Retinal pigment epithelial cell (primary cell): Measurements from ENCODE around the gene GID4.

Experiments used
- DNase-seq: peaks from one replicate; pipeline ENCODE4 v3.0.0-alpha.2; 2010; ENCODE audit warnings: low read depth
- H3K4me3 ChIP-seq: 2 replicates; pipeline ENCODE4 v1.5.1; 2011; ENCODE audit warnings: mild to moderate bottlenecking, low read length, control low read depth, moderate library complexity
- TF ChIP-seq, protein P1 (sequence below): conservative IDR thresholded peaks from 2 replicates; pipeline ENCODE4 v1.5.1; 2011; ENCODE audit warnings: low read depth, low read length, control low read depth, inconsistent platforms

The GID4 gene

GRCh38 chr17:18076936-18077335, 37.7 kb downstream of the GID4 start:
- peak; percentile 16 for DNase-seq
- TF ChIP-seq, protein P1, sequence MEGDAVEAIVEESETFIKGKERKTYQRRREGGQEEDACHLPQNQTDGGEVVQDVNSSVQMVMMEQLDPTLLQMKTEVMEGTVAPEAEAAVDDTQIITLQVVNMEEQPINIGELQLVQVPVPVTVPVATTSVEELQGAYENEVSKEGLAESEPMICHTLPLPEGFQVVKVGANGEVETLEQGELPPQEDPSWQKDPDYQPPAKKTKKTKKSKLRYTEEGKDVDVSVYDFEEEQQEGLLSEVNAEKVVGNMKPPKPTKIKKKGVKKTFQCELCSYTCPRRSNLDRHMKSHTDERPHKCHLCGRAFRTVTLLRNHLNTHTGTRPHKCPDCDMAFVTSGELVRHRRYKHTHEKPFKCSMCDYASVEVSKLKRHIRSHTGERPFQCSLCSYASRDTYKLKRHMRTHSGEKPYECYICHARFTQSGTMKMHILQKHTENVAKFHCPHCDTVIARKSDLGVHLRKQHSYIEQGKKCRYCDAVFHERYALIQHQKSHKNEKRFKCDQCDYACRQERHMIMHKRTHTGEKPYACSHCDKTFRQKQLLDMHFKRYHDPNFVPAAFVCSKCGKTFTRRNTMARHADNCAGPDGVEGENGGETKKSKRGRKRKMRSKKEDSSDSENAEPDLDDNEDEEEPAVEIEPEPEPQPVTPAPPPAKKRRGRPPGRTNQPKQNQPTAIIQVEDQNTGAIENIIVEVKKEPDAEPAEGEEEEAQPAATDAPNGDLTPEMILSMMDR: no peak
- H3K4me3 ChIP-seq: no peak overlapping the region

- TF ChIP-seq, protein P1: no peak
- no peak for DNase-seq
- no peak overlapping the region for H3K4me3 ChIP-seq
Measured at GRCh38 chr17:18079543-18079942, 40.3 kb downstream of the GID4 start.

DNA sequence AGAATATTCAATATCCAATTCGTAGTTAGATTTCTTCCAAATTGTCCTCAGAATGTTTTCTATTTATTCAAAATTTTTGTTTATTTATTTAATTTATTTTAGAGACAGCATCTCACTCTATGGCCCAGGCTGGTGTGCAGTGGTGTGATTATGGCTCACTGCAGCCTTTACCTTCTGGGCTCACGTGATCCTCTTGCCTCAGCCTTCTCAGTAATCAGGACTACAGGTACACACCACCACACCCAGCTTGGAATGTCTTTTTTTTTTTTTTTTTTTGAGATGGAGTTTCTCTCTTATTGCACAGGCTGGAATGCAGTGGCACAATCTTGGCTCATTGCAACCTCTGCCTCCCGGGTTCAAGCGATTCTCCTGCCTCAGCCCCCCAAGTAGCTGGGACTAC, 45.0 kb downstream of the GID4 start:
- H3K4me3 ChIP-seq: no peak overlapping the region
- TF ChIP-seq, protein P1: no peak
- DNase-seq: no peak

GRCh38 chr17:18087610-18088491, 48.6 kb downstream of the GID4 start, which contains the start of gene DRG2:
Gene DRG2, plus strand, starts transcription at chr17:18087948. Its CDS starts 76 bp downstream, at chr17:18088024.
- TF ChIP-seq, protein P1: peak; percentile 4
- H3K4me3 ChIP-seq: peak within 1 kb of the TSS; percentile 94
- peak; percentile 55 for DNase-seq

GRCh38 chr17:18089613-18090012, 50.4 kb downstream of the GID4 start:
- H3K4me3 ChIP-seq: no peak overlapping the region
- DNase-seq: no peak
- TF ChIP-seq, protein P1: no peak

DNA sequence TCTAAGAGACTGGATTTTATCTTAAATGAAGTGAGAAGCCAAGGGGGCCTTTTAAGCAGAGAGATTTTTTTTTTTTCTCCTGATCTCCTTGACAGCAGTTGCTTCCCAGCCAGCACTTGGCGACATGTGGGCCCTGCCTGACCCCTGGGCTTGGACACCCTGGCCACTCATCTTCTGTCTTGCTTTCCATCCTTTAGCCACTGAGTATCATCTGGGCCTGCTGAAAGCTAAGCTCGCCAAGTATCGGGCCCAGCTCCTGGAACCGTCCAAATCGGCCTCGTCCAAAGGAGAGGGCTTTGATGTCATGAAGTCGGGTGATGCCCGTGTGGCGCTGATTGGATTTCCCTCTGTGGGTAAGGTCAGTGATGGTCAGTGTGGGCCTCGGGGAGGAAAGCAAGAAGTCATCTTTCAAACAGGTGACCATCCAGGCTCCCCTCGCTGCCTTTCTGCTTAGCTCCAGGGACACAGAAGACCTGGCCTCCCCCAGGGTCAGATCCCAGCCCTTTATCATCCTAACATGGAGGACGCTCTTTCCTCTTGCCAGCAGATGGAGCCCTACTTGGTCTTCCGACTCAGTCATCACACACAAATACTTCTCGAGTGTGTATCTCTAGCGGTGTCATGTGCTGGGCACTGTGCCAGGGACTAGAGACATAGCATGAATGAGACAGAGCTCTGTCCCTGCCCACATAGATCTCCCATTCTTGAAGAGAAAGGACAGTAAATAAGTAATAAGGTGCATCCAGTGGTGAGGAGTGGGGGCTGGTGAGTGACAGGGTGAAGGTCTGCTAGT, 54.6 kb downstream of the GID4 start:
- no peak for DNase-seq
- TF ChIP-seq, protein P1: peak; percentile 55
- no peak overlapping the region for H3K4me3 ChIP-seq
